ENCODE results near the gene ZMYM2.
A peak's percentile ranks its signal among the peaks of the same experiment; 100 is the strongest.

- no peak for TF ChIP-seq EZH2 (IDR thresholded peaks at IDR 0.05; ENCODE audit: borderline replicate concordance, low read depth, low read length, severe bottlenecking)
- TF ChIP-seq, protein P1, sequence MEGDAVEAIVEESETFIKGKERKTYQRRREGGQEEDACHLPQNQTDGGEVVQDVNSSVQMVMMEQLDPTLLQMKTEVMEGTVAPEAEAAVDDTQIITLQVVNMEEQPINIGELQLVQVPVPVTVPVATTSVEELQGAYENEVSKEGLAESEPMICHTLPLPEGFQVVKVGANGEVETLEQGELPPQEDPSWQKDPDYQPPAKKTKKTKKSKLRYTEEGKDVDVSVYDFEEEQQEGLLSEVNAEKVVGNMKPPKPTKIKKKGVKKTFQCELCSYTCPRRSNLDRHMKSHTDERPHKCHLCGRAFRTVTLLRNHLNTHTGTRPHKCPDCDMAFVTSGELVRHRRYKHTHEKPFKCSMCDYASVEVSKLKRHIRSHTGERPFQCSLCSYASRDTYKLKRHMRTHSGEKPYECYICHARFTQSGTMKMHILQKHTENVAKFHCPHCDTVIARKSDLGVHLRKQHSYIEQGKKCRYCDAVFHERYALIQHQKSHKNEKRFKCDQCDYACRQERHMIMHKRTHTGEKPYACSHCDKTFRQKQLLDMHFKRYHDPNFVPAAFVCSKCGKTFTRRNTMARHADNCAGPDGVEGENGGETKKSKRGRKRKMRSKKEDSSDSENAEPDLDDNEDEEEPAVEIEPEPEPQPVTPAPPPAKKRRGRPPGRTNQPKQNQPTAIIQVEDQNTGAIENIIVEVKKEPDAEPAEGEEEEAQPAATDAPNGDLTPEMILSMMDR (IDR thresholded peaks at IDR 0.05; ENCODE audit: extremely low read depth in 1 of 2, insufficient read depth in 1 of 2, low read depth in 1 of 2, low read length in 2 of 2), result peak; percentile 29 to 69
These were observed 178.5 kb downstream of the ZMYM2 start for GRCh38 chr13:20136781-20137703.
